RWPE2 (cell line): ENCODE measurements around the gene RFX3.

Experiments
- ATAC-seq: fragments of 200-7000 bp; cut with Tn5 transposase; 3 replicates; pipeline ENCODE4 v1.9.1; 2021; ENCODE audit warnings: low read depth
- DNase-seq: peaks from one replicate; pipeline ENCODE4 v3.0.0-alpha.2; 2020; ENCODE audit warnings: low spot score
- H3K27ac ChIP-seq: fragments of 450-650 bp; 2 replicates; pipeline ENCODE4 v1.5.1; 2017; ENCODE audit warnings: mild to moderate bottlenecking; ENCODE audit not compliant: poor library complexity, severe bottlenecking
- H3K27me3 ChIP-seq: fragments of 250-450 bp; sonication (Bioruptor Pico); 2 replicates; pipeline ENCODE4 v1.5.1; 2021; ENCODE audit warnings: mild to moderate bottlenecking, moderate library complexity; ENCODE audit not compliant: insufficient read depth, poor library complexity, severe bottlenecking
- H3K36me3 ChIP-seq: fragments of 250-450 bp; sonication (Bioruptor Pico); 2 replicates; pipeline ENCODE4 v1.5.1; 2020; ENCODE audit warnings: low read depth, mild to moderate bottlenecking, moderate library complexity
- H3K4me1 ChIP-seq: fragments of 250-450 bp; sonication (Bioruptor Pico); 2 replicates; pipeline ENCODE4 v1.5.1; 2021; ENCODE audit warnings: mild to moderate bottlenecking, moderate library complexity; ENCODE audit not compliant: insufficient read depth, poor library complexity, severe bottlenecking
- H3K4me3 ChIP-seq: fragments of 250-450 bp; sonication (Bioruptor Pico); 2 replicates; pipeline ENCODE4 v1.5.1; 2021; ENCODE audit warnings: mild to moderate bottlenecking, moderate library complexity; ENCODE audit not compliant: severe bottlenecking
- H3K9me3 ChIP-seq: fragments of 250-450 bp; sonication (Bioruptor Pico); 2 replicates; pipeline ENCODE4 v1.5.1; 2021; ENCODE audit warnings: mild to moderate bottlenecking, moderate library complexity; ENCODE audit not compliant: severe bottlenecking
- CTCF ChIP-seq: fragments of 450-650 bp; IDR thresholded peaks from one replicate; pipeline ENCODE4 v1.5.1; 2017; ENCODE audit warnings: mild to moderate bottlenecking, moderate library complexity; ENCODE audit not compliant: poor library complexity, severe bottlenecking

The RFX3 gene

GRCh38 chr9:3455094-3455493, 70.7 kb downstream of the RFX3 start:
- TF ChIP-seq CTCF = no peak
- ATAC-seq = no peak
- H3K27me3 ChIP-seq = no peaks in the 10 kb centered on the region

GRCh38 chr9:3451956-3452355, 73.8 kb downstream of the RFX3 start:
- H3K4me1 ChIP-seq = no peaks in the 10 kb centered on the region
- DNase-seq (no peak), ATAC-seq (no peak)
- H3K4me3 ChIP-seq = no peak overlapping the region
- no peaks in the 10 kb centered on the region for H3K27me3 ChIP-seq
- no peaks in the 10 kb centered on the region for H3K9me3 ChIP-seq
- no peak overlapping the region for H3K27ac ChIP-seq
- no peak for TF ChIP-seq CTCF
- H3K36me3 ChIP-seq = no peaks in the 10 kb centered on the region

More at GRCh38 chr9:3455094-3455493, 70.7 kb downstream of the RFX3 start:
- no peaks in the 10 kb centered on the region for H3K36me3 ChIP-seq
- no peaks in the 10 kb centered on the region for H3K9me3 ChIP-seq
- no peak for DNase-seq
- H3K27ac ChIP-seq = no peak overlapping the region
- H3K4me1 ChIP-seq = no peaks in the 10 kb centered on the region
- no peak overlapping the region for H3K4me3 ChIP-seq

GRCh38 chr9:3447788-3448187, 78.0 kb downstream of the RFX3 start:
- no peak for ATAC-seq
- DNase-seq = no peak
- Histone ChIP-seq H3K4me3 (no peak overlapping the region), H3K4me1 (no peaks in the 10 kb centered on the region), H3K27ac (no peak overlapping the region), H3K27me3 (no peaks in the 10 kb centered on the region), H3K9me3 (no peaks in the 10 kb centered on the region), H3K36me3 (no peaks in the 10 kb centered on the region)
- TF ChIP-seq CTCF = no peak

- DNase-seq (no peak), ATAC-seq (no peak)
- Histone ChIP-seq H3K36me3 (no peaks in the 10 kb centered on the region), H3K9me3 (no peaks in the 10 kb centered on the region), H3K4me1 (no peaks in the 10 kb centered on the region), H3K27ac (no peak overlapping the region), H3K27me3 (no peaks in the 10 kb centered on the region), H3K4me3 (no peak overlapping the region)
- no peak for TF ChIP-seq CTCF
Measured at GRCh38 chr9:3447143-3447542, 78.7 kb downstream of the RFX3 start.

GRCh38 chr9:3446313-3446712, 79.5 kb downstream of the RFX3 start:
- H3K9me3 ChIP-seq = no peaks in the 10 kb centered on the region
- no peak overlapping the region for H3K27ac ChIP-seq
- H3K27me3 ChIP-seq = no peaks in the 10 kb centered on the region
- no peaks in the 10 kb centered on the region for H3K36me3 ChIP-seq
- no peaks in the 10 kb centered on the region for H3K4me1 ChIP-seq
- DNase-seq (no peak), ATAC-seq (no peak)
- no peak for TF ChIP-seq CTCF
- no peak overlapping the region for H3K4me3 ChIP-seq
